PFSK-1 (cell line): ENCODE results near the gene ITGB6.

Experiments
- FOXP2 ChIP-seq: optimal IDR thresholded peaks from 2 replicates; pipeline ENCODE3; 2011; ENCODE audit warnings: borderline replicate concordance, control low read depth, inconsistent platforms; ENCODE audit not compliant: insufficient read depth; ENCODE audit errors: extremely low read length, extremely low read depth
- POLR2AphosphoS5 ChIP-seq: IDR thresholded peaks from 2 replicates; pipeline ENCODE4 v1.6.1; 2012; ENCODE audit warnings: low read depth, mild to moderate bottlenecking, control low read depth, low read length, moderate library complexity
- REST ChIP-seq, 2 experiments: IDR thresholded peaks; 2 replicates each; pipeline versions ENCODE4 v1.6.1 to v1.8.0; 2011 to 2012; ENCODE audit warnings: low read depth in 2 of 2, low read length in 2 of 2, control low read depth in 1 of 2, inconsistent platforms in 1 of 2, mild to moderate bottlenecking in 1 of 2, moderate library complexity in 1 of 2; ENCODE audit not compliant: insufficient read depth in 1 of 2
- SIN3A ChIP-seq: IDR thresholded peaks from 2 replicates; pipeline ENCODE4 v1.6.1; 2012; ENCODE audit warnings: mild to moderate bottlenecking, low read length, moderate library complexity, borderline replicate concordance; ENCODE audit not compliant: insufficient read depth
- TAF1 ChIP-seq: IDR thresholded peaks from 2 replicates; pipeline ENCODE4 v1.6.1; 2012; ENCODE audit warnings: low read length, control low read depth, borderline replicate concordance; ENCODE audit not compliant: insufficient read depth

ITGB6 gene

GRCh38 chr2:160126756-160127155 is 73.3 kb downstream of the ITGB6 start:
- TF ChIP-seq REST (IDR thresholded peaks at IDR 0.05; ENCODE audit: insufficient read depth in 1 of 2, low read depth in 2 of 2, low read length in 2 of 2) (no peak), SIN3A (no peak), FOXP2 (no peak), TAF1 (no peak), POLR2AphosphoS5 (no peak)

- TF ChIP-seq REST (IDR thresholded peaks at IDR 0.05; ENCODE audit: insufficient read depth in 1 of 2, low read depth in 2 of 2, low read length in 2 of 2) (no peak), TAF1 (no peak), POLR2AphosphoS5 (no peak), SIN3A (no peak), FOXP2 (no peak)
Observed at GRCh38 chr2:160126315-160126714, 73.8 kb downstream of the ITGB6 start.

- TF ChIP-seq FOXP2 (no peak), TAF1 (no peak)
Observed at GRCh38 chr2:160125828-160126227, 74.2 kb downstream of the ITGB6 start.

- TF ChIP-seq FOXP2 (no peak), POLR2AphosphoS5 (no peak), REST (IDR thresholded peaks at IDR 0.05; ENCODE audit: insufficient read depth in 1 of 2, low read depth in 2 of 2, low read length in 2 of 2) (no peak), TAF1 (no peak), SIN3A (no peak)
Observed at GRCh38 chr2:160125366-160125765, 74.7 kb downstream of the ITGB6 start.

- no peak for TF ChIP-seq SIN3A
- no peak for TF ChIP-seq TAF1
- no peak for TF ChIP-seq POLR2AphosphoS5
- no peak for TF ChIP-seq FOXP2
- TF ChIP-seq REST (IDR thresholded peaks at IDR 0.05; ENCODE audit: insufficient read depth in 1 of 2, low read depth in 2 of 2, low read length in 2 of 2), result no peak
Observed at GRCh38 chr2:160124571-160124970, 75.5 kb downstream of the ITGB6 start.
